ENCODE results near the gene SERINC1.

Gene SERINC1

DNA sequence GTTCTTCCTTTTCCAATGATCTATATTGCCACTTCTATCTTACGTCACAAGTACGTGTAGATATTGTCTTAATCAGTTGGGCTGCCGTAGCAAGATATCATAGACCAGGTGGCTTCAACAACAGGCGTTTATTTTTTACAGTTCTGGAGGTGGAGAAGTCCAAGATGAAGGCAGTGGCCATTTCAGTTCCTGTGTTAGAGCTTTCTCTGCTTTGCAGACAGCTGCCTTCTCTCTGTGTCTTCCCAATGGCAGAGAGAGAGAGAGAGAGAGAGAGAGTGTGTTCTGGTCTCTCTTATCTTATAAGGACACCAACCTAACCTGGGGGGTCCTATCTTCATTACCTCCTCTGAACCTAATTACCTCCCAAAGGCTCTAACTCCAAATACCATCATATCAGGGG, 63.9 kb downstream of the SERINC1 start:
- no peak for DNase-seq (ENCODE audit: low read depth)
- H3K4me3 ChIP-seq (replicated peaks; ENCODE audit: low read depth, low read length): no peak overlapping the region
- TF ChIP-seq, protein P1, sequence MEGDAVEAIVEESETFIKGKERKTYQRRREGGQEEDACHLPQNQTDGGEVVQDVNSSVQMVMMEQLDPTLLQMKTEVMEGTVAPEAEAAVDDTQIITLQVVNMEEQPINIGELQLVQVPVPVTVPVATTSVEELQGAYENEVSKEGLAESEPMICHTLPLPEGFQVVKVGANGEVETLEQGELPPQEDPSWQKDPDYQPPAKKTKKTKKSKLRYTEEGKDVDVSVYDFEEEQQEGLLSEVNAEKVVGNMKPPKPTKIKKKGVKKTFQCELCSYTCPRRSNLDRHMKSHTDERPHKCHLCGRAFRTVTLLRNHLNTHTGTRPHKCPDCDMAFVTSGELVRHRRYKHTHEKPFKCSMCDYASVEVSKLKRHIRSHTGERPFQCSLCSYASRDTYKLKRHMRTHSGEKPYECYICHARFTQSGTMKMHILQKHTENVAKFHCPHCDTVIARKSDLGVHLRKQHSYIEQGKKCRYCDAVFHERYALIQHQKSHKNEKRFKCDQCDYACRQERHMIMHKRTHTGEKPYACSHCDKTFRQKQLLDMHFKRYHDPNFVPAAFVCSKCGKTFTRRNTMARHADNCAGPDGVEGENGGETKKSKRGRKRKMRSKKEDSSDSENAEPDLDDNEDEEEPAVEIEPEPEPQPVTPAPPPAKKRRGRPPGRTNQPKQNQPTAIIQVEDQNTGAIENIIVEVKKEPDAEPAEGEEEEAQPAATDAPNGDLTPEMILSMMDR (IDR thresholded peaks at IDR 0.05; ENCODE audit: low read length, missing control alignments): no peak

DNA sequence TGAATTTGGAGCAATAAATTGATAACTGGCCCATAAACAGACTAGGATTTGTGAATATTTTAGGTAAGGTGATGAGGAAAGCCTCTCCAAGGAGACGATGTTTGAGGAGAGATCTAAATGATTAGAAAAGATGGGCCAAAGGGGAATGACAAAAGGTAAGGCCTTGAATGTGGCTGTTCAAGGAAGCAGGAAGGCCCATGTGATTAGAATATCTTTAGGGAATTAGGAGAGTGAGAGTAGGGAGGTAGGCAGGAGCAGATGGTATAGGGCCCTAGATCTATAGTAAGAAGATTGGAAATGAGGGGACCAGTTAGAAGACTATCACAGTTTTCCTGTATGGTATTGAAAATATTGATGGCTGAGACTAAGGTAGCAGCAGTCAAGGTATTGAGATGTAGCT, 65.4 kb downstream of the SERINC1 start:
- H3K4me3 ChIP-seq (replicated peaks; ENCODE audit: low read depth, low read length): no peak overlapping the region
- TF ChIP-seq, protein P1 (IDR thresholded peaks at IDR 0.05; ENCODE audit: low read length, missing control alignments): no peak
- no peak for DNase-seq (ENCODE audit: low read depth)

DNA sequence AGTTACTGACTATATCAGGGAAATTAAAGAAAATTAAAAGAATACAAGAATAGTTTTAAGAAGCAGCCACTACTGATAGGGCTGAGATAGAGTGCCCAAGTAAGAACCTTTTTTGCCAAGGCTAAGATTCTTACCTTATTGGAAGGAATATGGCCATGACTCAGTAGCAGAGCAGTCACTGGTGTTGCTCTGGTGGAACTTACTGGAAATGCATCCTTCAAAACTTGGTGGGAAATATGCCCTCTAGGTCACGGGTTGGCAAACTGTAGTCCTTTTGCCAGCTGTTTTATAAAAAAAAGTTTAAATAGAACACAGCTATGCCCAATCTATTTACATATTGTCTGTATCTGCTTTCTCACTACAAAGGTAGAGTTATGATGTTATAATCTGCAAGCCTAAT, 66.2 kb downstream of the SERINC1 start:
- peak; percentile 17 for DNase-seq (ENCODE audit: low read depth)
- H3K4me3 ChIP-seq (replicated peaks; ENCODE audit: low read depth, low read length): no peak overlapping the region
- TF ChIP-seq, protein P1 (IDR thresholded peaks at IDR 0.05; ENCODE audit: low read length, missing control alignments): peak; percentile 13

DNA sequence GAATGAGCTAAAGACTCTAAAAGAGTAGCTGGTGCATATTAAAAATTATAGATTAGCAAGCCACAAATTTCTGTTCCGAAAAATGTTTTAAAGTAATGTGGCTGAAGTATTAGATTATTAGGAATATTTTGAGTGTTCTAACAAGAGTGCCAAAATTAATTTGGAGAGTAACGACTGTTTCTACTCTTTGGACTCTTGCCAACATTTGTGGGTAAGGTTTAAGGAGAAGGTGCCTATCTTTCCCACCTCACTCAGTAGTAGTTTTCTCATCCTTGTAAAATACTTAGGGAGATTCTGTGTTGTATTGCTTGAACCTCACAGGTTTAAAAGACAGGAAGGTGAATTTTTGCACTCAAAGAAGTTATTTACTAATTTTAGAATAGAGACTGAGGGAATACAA, 67.2 kb downstream of the SERINC1 start:
- DNase-seq (ENCODE audit: low read depth): no peak
- H3K4me3 ChIP-seq (replicated peaks; ENCODE audit: low read depth, low read length): no peak overlapping the region
- TF ChIP-seq, protein P1 (IDR thresholded peaks at IDR 0.05; ENCODE audit: low read length, missing control alignments): no peak

DNA sequence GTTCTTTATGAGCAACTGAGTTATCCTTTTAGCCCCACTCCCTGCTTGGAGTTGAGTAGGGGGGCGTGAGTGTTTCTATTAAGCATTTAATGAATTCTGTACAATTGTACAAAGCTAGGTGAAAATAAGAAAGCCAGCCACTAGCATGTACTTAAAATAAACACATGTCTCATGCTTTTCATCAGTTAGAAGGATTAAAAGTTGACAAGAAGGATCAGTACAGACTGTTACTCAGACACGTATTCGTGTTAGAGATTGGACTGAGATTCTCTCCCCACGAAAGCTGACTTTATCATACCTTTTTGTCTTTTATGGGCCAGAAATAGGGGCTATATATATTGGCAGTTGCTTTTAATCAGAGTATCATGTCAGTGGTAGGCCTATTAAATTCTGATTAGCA, 70.5 kb downstream of the SERINC1 start:
- DNase-seq (ENCODE audit: low read depth): no peak

DNA sequence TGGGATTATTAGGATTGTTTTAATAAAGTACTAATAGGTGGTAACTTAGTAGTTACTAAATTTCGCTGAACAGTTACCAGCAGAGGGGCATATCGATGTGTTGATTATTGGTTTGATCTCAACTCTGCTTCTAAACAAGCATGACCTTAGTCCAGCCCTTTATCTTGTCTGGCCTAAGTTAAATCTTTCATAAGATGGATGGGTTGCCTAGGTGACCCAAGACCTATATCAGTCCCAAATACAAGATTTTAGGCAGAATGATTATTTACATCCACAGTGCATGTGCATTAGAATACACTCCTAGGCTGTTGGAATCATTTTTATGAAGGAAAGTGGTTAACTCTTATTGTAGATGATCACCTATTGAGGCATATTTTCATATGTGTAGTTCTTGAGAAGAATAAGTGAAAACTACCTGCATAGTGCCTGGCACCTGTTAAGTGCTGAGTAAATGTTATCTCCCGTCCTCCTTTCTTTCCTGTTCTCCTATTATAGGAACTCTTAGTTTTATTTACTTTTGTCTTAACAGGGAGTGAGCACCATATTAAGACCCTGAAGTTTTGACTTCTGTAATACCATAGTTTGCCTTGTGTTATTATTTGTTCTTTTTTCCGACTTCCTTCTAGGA, 71.0 kb downstream of the SERINC1 start:
- peak overlapping the region; percentile 99 for H3K4me3 ChIP-seq (replicated peaks; ENCODE audit: low read depth, low read length)
- DNase-seq (ENCODE audit: low read depth): no peak
- TF ChIP-seq, protein P1 (IDR thresholded peaks at IDR 0.05; ENCODE audit: low read length, missing control alignments): no peak

More for the DNA sequence above, 70.5 kb downstream of the SERINC1 start:
- peak overlapping the region; percentile 99 for H3K4me3 ChIP-seq (replicated peaks; ENCODE audit: low read depth, low read length)
- TF ChIP-seq, protein P1 (IDR thresholded peaks at IDR 0.05; ENCODE audit: low read length, missing control alignments): no peak

DNA sequence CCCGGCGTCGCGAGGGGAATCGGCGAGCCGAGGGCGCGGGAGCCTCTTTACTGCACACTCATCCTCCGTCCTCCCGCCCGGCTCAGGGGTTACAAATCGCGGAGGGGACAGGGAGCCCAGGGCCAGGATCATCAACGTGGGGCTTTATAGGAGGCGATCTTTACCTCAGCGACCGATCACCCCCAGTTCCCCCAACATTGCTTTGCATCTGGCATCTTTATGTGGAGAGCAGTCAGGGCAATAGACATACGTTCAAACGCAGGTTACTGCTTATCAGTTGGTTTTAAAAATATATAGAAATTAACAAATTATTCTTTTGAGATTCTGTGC, 71.5 kb downstream of the SERINC1 start:
- peak overlapping the region; percentile 99 for H3K4me3 ChIP-seq (replicated peaks; ENCODE audit: low read depth, low read length)
- TF ChIP-seq, protein P1 (IDR thresholded peaks at IDR 0.05; ENCODE audit: low read length, missing control alignments): no peak
- no peak for DNase-seq (ENCODE audit: low read depth)

Data from fibroblast of pulmonary artery (primary cell).